NCI-H1105 treated with DMSO at 0.1 percent for 48 hours (cell line): ENCODE results near the gene MVD.

Source experiments
- DNase-seq: peaks from one replicate; lab custom pipeline; 2025; lab: John Stamatoyannopoulos, UW

Gene MVD, protein sequence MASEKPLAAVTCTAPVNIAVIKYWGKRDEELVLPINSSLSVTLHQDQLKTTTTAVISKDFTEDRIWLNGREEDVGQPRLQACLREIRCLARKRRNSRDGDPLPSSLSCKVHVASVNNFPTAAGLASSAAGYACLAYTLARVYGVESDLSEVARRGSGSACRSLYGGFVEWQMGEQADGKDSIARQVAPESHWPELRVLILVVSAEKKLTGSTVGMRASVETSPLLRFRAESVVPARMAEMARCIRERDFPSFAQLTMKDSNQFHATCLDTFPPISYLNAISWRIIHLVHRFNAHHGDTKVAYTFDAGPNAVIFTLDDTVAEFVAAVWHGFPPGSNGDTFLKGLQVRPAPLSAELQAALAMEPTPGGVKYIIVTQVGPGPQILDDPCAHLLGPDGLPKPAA

DNA sequence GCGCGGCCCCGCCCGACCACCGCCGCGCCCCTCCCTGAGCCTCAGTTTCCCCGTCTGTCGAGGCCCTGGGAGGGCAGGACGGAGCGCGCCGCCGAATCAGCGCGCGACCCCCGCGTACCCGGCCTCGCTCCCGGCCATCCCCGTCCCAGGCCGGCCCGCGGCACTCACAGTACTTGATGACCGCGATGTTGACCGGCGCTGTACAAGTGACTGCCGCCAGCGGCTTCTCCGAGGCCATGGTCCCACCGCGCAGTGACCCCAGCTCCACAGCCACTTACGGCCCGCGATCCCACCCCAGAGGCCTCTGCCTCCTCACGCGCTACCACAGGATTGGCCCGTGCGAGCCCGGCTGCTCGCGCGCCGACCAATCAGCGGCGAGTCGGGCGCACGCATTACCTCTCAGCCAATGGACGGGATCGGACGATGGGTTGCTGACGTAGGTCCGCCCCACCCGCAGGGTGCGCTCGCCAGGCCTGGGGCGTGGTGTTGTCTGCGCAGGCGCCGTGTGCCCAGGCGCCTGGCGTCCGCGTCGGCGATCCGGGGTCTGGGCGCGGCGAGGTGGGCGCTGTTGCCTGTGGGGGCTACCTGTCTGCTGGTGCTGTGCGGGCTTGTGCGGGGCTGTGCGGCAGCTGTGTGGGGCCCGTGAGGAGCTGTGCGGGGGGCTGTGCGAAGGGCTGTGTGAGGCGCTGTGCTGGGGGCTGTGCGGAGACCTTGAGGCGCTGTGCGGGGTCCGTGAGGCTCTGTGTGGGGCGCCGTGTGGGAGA, at the start of gene MVD:
Gene MVD, minus strand, starts transcription at position 249 of the 764 bp plus-strand sequence. Its CDS starts 11 bp downstream, at position 238.
- peak; percentile 85 for DNase-seq

DNA sequence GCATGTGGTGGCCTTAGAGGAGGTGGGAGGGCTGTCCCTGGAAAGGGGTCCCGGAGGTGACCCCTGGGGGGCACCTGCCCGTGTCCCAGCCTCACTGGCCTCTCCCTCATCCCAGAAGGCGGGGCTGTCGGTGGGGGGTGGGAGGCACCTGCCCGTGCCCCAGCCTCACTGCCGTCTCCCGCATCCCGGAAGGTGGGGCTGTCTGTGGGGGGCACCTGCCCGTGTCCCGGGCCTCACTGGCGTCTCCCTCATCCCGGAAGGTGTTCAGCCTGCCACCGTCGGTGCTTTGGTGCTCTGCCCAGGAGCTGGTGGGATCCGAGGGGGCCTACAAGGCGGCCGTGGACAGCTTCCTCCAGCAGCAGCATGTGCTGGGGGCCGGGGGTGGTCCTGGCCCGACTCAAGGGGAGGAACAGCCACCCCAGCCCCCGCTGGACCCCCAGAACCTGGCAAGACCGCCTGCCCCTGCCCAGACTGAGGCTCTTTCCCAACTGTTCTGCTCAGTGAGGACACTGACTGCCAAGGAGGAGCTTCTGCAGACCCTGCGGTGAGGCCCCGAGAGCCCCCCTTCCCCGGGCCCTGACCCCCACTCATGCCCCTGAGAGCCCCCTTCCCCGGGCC, 49.6 kb upstream of the MVD start:
- DNase-seq = no peak

DNA sequence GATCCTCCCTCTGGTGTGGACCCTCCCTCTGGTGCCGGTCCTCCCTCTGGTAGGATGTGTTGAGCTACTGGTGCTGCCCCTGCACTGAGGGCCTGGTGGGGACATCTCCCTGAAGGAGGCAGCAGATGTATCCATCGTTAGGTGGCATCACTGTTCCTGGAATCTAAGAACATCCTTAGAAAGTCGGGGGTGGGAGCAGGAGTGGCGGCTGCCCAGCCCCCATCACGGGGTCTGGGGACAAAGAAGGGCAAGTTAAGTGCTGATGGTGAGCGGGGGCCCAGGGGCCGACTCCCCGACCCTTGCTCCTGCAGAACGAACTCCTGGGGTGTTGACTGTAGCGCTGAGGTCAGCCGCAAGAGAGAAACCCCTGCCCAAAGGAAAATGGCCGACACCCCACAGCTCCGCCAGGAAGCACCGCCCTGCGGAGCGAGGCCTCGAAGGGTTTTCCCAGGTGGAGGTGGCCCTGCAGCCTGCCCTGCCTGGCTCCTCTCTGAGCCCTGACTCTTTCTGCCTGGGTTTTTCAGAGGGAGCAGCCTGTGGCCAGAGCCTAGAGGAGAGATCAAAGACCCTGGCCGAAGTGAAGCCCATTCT, 49.0 kb upstream of the MVD start:
- no peak for DNase-seq

DNA sequence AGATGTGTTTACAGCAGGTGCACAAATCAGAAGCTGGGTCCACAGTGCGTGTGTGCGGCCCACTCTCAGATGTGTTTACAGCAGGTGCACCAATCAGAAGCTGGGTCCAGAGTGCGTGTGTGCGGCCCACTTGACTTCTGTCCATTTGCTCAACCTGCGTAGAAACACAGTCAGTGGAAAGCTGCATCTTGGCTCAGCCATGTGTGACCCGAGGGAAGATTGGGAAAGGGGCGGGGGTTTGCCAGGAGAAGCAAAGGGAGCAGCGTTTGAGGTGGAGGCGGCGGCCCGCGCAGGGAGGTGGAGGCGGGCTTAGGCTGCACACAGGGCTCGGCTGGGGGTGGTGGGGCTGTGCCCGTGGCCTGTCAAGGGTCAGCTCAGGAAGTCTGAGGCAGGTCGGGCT, 47.7 kb upstream of the MVD start:
- DNase-seq = no peak

DNA sequence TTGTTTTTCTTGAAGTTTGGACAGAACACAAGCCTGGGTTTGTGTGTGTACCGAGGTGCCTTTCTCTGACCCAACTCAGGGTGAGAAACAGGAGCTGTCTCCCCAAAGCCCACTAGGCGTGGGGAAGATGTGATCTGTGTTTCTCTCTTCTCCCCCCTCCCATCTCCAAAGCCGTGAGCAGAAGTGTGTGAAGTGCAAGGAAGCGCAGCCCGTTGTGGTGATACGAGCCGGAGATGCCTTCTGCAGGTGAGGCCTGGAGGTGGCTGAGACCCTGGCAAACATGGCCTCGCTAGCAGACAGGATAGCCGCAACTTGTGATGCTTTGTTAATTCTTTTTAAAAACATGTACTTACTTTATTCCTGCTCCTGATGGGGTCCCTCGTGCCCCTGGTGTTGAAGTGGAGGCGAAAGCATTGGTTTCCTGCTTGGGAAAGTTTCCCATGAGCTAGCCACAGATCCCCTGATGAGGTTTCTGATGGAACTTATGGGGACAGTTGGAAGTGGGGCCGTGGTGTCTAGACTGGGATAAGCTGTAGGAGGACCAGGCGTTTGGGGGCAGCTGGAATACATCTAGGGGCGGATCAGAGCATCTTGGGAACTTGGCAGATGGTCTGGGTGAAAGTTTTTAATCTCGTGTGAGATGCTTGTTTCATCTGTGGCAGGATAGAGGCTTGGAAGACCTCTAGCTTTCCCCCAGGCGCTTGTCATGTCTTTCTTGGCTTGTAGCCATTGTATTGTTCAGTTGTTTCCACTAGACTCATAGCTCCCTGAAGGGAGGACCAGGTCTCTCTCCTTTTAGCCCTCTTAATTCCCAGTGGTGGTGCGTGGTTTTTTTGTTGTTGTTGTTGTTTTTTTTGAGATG, 44.3 kb upstream of the MVD start:
- no peak for DNase-seq

DNA sequence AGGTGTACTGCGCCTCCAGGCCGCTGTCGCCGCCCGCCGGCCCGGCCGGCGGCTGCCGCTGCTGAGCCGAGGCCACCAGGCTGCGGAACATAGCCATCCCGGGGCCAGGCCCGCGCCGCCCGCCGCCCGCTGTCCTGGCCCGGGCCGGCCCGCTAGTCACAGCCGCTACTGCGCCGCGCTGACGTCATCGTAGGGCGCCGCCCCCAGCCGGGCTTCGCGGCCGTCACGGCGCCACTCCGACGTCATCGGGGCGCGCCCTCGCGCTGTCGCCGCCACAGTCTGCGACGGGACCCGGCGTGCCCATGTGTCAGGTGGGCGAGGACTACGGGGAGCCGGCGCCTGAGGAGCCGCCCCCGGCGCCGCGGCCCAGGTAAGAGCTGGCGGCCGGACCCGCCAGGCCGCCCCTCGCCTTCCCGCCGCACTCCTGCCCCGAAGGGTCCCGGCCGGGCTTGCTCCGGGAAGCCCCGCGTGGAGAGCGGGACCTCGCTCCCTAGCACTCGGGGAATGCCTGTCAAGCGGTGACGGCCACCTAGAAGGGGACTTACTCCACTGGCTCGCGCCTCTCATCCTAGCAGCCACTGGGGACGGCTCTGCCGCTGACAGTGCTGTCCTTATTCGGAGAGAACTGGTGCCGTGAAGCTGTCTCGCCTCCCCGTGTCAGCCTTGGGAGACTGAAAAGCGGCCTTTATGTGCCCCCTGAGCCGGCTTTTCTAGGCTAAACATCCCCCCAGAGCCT, 43.5 kb upstream of the MVD start, which contains the start of the genes CTU2 and RNF166:
Gene CTU2, plus strand, starts transcription at position 275 of the 736 bp plus-strand sequence. Its CDS starts 28 bp downstream, at position 303.
Gene RNF166, minus strand, starts transcription at position 180 of the 736 bp plus-strand sequence. Its CDS starts 83 bp downstream, at position 97.
- DNase-seq = peak; percentile 33

DNA sequence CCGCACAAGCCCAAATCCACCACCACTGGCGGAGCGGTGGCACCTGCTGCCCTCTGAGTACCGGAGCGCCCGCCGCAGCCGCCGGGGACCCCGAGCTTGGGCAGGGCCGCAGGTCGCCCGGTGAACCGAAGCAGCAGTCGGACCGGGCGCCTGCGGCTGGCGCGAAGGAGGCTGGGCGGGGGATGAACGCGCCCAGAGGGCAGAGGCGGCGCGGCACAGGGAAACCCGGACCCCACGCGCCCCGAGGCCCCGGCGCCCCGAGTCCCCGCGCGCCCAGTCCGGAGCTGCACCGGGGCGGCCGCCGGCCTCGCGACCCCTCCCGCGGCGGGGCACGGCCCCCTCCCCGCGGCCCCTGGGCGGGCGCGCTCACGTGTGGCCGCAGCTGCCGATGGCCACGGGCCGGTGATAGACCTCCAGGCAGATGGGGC, 42.9 kb upstream of the MVD start:
- no peak for DNase-seq

DNA sequence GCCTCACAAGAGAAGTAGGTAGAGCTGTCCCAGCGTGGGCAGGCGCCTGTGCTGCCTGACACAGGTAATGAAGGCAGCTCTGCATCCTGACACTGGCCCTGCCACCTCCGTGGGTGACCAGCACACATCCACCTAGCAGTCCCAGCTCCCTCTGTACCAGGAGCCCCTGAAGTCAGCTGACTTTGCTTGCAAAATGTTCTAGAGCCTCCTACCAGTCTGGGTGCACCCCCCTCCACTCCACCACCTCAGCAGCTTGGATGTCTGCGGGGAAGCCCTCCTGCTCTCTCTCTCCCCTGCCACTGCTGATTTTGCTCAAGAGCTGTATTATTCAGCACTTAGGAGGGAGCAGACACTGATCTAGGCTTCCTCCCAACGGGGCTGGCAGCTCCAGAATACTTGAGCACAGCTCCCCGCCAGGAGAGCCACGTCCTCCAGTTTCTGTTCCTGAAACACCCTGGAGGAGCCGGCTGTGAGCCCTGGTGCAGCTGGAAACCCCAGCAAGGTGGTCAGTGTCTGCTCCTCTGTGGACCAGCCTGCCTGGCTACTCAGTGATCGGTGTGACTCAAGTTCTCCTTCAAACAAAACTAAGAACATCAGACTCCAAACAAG, 42.3 kb upstream of the MVD start:
- DNase-seq = no peak

DNA sequence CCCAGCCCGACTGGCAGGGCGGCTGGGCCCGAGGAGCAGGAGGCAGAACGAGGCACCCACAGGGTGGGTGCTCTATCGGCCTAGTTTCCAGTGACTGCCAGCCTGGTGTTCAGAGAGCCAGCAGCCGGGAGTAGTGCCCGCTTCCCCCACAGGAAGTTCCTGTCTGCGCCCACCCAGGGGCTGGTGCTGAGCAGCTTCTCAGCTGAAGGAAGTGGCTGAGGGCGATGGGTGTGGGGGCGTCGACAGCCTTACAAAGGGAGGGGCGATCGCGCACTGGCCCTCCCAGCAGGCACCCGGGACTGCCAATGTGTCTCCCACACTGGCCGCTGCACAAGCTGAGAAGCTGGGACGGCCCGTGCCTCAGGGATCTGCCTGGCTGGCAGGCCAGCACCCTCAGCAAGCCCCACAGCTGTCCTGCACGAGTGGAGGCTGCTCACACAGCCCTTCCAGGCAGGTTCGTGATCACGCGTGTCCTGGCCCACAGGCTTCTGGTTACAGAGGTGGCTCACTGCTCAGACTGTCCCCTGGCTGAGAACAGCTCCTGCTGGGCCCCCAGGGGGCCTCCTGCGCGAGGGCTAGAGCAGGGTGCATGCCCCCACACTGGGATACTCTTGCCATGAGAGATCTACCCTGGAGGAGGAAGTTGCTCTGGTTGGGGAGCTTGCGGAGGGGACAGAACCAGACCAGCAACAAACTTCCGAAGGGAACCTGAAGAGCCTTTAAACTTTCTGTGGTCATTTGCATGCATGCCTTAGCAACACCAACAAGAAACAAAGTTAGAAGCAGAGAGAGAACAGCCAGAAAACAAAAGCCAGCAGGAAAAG, 40.8 kb upstream of the MVD start:
- no peak for DNase-seq

DNA sequence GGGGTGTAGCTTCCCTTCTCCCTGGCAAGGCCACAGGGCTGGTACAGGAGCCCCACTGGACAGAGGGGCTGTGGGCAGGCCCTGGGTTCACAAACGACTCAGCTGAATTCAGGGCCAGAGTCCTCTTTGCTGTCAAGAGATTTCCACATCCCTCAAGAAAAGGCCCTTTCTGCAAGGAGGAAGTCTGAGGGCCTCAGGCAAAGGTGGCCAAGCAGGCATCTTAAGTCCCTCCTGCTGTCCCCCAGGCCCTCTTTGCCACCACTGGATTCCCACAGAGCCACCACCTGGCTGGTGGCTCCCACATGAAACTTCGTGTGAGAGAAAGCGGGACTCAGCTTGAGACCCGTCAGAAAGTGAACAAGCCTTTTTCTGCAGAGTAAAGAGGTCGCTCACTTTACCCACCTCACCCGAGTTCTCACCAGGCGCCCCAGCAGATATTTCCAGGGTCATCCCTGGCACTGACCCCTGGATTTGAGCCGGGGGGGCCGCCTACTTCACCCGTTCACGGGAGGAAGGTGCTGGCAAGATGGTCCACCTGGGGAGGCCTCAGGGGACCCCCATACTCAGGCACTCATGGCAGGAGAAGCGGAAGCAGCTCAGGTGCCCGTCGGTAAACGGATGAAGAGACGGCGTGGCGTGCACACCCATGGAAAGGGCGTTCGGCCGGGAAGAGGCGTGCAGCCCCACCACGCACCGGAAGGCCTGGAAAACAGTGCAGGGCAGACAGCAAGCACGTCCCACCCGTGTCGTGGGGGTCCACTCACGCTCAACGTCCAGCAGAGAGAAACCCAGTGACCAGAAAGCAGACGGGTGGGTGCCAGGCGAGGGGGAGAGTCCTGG, 39.7 kb upstream of the MVD start:
- DNase-seq = no peak

DNA sequence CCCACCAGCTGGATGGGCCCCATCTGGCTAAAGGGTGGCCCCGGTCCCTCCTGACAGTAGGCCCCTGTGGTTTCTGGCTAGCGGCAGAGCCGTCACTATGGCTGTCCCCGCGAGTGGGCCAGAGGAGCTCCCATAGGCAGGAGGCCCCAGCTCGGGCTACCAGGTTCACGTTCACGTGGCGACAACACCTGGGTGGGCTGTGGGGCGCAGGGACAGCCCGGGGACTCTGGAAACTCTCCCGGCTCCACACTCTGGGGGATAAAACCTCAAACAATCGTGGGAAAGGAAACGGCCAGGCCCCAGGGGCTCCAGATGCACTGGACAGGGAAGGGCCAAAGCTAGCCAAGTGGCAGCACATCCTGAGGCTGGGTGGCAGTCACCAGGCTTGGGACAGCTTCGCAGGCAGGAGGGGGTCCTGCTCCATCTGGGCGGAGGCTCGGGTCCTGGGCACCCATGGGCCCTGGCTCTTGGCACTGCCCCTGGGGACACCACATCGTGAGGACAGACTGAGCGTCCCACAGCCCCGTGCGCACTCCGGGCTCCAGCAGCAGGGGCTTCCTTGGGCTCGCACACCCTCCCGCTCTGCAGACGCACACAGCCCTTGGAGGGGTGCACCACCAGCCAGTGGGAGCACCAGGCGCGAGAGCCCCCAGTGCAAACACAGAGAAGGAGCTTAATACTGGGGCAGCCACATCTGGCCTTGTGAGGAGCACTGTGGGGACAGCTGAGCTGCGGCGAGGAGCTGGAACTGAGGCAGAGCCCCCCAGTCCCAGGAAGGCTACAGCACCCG, 38.9 kb upstream of the MVD start:
- no peak for DNase-seq

DNA sequence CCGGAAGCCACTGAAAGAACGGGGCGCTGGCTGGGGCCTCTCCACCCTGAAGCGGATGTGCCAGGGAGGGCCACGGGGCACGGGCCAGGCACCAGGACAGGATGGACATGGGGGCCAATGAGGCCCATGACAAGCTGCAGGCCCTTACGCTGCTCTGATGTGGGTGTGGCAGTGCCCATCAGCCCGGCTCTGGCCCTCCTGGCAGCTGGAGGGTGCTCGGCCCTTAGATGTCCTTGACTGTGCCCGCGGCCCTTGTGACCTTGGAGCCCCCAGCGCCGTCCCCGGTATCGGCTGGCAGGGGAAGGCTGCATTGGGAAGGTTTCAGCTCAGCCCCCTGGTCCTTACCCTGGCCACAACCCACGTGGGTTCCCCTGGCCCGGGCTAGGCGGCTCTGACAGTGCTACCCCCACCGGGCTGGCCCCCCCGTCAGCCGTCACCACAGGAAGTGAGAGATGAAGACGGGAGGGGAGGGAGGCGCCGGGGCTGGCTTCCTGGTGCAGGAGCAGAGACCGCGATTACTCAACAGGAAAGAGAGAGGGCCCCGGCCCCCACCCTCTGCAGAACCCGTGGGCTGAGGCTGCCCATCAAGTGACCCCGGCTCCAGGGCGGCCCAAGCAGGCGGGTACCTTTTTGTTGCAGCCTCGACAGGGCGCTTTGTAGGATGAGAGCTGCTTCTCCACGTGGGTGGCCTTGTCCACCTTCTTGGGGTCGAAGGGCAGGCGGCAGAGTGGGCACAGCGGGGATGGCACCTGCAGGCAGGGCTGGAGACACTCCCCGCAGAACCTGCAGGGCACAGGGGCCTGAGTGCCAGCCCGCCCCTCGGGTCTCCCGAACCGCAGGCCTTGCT, 38.0 kb upstream of the MVD start:
- DNase-seq = no peak

DNA sequence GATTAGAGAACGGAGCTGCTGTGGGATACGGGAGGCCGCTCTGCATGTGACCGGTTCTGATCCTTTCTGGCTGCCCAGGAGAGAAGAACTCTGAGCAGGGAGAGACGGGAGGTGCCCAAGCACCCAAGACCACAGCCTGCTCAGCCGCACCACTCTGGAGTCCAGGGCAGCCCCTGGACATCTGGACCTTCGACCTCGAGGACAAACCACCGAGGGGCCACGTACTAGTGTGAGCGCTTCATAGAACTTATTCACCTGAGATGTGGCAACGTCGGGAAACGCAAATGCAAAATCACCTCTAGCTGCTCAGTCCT, 37.4 kb upstream of the MVD start:
- no peak for DNase-seq

DNA sequence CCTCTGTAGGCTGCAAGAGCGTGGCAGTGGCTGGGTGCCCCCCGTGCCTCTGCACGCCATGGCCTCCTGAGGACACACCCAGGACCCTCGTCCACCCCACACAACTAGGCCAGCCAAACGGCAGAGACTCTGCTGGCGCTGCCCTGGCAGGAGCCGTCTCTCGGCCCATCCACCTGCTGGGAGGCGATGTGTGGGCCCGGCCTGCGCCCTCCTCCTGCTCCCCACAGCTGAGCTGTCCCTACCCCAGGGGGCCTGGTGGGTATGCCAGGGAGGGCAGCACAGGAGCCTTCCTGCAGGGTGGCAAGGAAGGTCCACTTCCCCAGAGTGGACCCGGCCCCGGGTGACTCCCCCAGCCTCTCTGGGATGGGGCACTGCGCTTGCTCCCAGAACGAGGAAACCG, 36.3 kb upstream of the MVD start:
- no peak for DNase-seq

DNA sequence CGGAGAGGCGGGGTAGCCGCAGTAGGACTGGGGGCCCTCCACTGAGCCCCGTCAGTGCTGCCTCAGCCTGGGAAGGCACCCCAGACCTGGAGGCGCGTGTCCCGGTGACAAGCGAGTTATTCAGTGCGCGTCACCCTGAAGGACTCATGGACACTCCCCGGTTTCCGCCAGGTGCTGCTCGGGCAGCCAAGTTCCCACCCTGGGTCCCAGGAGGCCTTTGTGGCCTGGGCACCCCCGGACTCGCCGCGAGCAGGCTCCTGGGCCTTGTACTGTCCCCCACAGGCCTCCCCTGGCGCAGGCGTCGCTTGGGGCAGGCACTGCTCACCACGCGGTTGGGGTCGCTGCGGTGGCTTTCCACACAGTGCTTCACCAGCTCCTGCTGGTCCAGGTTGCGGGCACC, 35.8 kb upstream of the MVD start:
- no peak for DNase-seq

DNA sequence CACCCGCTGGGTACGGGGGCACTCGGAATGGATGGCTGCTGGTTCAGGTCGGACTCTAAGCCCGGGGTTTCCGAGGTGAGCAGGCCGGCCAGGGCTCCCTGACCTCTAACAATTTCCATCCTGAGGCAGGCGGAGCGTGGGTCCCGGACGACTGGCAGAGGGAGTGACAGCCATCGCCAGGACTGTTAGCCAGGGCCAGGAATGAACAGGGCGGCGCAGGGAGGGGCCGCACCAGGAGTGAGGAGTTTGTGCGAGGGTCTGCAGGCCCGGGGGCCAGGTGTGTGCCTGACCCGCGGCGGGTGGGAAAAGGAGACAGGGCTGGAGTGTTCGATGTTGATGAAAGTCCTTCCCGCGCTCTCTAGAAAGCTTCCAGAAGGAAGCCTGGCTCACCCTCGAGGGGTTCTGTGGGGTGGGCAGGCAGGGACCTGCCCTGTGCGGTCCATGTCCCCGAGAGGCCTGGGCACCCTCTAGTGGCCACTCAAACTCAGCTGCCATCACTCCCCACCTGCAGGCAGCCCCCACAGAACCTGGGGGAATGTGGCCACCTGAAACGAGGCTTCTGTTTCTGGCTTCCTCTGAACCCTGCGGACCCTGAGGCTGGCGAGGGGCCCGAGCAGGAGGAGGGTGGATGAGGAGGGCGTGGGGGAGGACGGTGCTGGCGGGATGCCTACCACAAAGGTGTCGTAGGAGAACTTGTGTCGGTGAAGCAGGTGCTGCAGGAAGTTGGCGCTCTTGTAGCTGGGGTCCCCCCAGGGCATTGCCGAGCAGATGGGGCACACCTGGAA, 35.1 kb upstream of the MVD start:
- DNase-seq = no peak
